SHP77 treated with DMSO at 0.1 percent for 48 hours (cell line): Measurements from ENCODE around the gene NPC1.

Experiments used
- DNase-seq: peaks from one replicate; lab custom pipeline; 2025; lab: John Stamatoyannopoulos, UW

Gene NPC1

DNA sequence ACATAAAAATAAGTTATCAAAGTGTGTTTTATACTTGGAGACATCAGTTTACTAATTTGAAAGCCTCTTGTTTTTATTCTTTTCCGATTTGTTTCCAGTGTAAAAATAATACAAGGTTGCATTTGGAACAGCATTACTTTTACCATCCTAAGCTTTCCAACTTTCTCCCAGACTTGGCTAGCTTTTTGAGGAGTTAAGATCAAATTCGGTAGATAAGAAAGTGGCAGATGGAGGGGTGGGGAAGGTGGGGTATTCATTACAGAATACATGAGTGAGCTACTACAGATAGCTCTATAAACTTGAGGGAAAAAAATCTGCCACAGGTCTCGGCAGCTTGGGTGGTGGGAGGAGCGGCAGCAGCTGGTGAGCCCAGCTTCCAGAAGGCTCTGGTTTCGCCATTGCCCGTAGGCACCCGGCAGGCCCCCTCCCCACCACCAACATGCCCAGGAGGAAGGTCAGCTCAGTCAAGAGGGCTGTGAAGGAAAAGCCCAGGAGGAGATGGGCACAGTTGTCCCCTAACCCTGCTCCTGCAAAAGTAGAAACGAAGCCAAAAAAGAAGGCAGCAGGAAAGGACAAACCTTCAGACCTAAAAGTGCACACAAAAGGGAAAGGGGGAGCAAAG lies 101.6 kb downstream of the NPC1 start:
- no peak for DNase-seq
